IPS-18c (cell line): Measurements from ENCODE around the gene SCAMP1.
"Not testable (repeated sequence)": the region's sequence is repeated elsewhere in the genome, so short reads cannot be mapped to it uniquely, and the experiment has no call there.

Experiments used
- H3K4me3 ChIP-seq: 2 replicates; pipeline ENCODE4 v1.7.0; 2013; ENCODE audit warnings: low read depth, mild to moderate bottlenecking, low read length, moderate library complexity; ENCODE audit not compliant: insufficient read depth
- H3K9me3 ChIP-seq: one replicate; pipeline ENCODE4 v1.6.1; 2013; ENCODE audit warnings: mild to moderate bottlenecking, low read length, moderate library complexity; ENCODE audit not compliant: control insufficient read depth, insufficient read depth

Gene SCAMP1

DNA sequence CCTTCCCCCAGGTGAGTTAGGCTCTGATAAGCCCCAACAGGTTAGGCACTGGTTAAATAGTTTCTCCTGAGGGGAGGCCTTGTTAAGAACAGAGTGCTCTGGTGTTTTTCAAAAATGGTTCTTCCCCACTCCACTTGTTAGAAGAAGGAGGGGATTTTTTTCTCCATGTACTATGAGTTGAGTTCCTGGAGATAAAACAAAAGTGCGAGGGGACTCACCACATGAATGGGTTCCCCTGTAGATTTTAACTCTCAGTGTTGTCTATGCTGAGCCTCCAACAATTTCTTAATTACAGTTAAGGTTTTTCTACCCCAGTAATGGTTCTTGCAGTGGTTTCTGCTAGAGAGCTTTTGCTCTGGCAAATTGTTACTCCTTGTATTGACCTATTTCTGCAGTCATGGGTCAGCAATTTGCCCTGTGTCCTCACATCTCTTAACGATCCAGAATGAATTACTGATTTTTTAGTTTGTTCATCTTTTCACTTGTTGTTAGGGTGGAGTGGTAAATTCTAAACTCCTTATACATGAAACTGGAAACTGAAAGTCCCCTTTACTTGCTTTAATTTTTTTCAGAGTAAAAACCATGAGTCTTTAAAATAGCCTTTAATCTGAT lies 44.4 kb downstream of the SCAMP1 start:
- H3K9me3 ChIP-seq = no peaks in the 10 kb centered on the region
- no peak overlapping the region for H3K4me3 ChIP-seq

DNA sequence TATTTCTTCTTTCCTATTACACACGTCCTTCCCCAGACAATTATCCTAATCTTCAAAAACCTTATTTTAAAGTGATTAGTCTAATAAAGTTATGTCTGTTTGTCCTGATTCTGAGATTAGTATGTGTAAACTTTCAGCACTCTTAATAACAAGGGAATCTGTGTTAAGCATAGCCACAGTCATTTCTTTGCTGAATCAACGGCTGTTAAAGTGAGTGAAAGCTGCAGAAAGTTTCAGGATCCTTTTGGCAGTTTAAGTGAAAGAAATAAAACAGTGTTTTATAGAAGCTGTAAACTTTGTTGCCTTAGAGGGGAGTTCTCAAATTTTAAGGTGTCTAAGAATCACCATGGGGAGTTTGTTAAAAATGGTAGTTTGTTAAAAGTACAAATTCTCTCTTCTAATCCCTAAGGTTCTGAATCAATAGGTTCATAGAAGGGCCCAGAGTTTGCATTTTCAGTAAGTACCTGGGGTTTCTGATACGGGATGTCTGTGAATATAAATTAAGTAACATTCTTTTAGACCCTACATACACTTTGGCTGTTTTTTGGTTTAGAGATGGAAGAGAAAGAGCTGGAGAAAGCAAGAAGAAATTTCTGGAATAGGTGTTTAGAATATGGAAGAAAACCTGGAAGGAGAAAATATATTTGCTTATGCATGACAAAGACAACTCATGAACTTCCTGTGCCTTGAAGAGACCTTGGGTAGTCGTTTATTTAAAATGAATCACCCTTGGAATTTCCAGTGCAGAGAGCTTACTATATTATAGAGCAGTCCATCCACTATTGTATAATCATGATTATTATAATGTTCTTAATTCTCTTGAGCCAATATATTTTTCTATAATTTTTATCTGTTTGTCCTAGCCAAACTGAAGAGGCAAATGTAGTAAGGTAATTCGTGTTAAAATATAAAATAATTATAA lies 45.7 kb downstream of the SCAMP1 start:
- H3K9me3 ChIP-seq = no peaks in the 10 kb centered on the region
- H3K4me3 ChIP-seq = no peak overlapping the region

DNA sequence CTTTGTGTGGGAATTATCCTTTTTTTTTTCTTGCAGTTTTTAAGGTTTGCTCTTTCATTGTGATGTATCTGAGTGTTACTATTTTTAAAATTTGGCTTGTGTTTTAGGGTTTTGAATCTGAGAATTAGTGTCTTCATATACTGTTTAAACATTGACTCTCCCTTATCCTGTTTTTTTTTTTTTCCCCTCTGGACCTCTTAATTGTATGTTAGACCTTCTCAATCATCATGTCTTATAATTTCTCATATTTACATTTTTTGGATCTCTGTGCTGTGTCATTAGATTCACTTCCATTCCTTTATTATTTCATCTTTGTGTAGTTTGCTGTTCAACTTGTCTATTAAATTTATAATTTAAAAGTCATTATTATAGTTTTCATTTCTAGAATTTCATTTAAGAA lies 47.0 kb downstream of the SCAMP1 start:
- no peak overlapping the region for H3K4me3 ChIP-seq
- H3K9me3 ChIP-seq = no peaks in the 10 kb centered on the region

DNA sequence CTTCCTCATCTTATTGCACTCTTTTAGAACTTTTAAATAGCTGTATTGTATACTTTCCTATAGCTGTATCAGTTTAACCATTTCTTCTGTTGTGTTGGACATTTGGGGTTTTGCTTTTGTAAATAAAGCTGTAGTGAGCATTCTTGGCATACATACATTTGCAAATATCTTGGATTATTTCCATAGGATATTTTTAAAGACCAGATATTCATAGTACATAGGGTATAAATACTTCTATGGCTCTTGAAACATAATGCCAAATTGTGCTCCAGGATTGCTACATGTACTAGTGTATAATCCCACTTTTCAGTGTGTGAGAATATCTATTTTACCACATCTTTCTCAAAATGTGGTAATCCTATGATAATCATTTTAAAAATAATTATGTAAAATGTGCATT lies 51.2 kb downstream of the SCAMP1 start:
- Histone ChIP-seq H3K4me3 (no peak overlapping the region), H3K9me3 (no peaks in the 10 kb centered on the region)

DNA sequence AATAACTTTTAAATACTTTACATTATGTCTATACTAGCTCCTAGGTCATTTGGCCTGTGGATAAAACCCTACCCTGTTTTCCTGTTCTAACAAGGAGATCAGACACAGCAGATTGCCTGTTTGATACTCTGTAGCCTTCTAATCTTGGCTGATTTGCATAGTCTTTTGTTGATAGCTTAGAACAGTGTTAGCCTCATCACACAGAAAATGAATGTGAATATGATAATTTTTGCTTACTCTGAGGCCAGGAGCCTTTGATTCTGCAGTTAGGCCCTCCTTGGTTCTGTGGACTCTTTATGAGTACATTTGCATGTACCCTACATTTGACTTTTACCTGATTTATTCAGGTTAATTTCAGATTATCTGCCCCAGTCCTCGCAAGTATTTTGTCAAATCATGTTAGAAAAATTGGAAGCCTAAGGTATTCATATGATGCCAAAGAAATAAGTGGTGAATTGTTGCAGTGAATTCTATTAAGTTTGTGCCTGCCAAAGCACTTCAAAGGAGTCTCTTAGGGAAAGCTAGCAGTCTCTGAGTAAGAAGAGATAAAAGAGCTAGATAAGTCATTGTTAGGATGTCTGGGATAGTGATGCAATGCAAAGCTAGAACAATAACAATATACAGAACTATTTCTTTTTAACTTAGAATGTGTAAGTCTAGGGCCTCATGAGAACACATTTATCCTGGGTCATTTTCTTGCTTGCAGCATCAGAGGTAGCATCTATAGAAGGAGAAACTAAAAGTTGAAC lies 56.4 kb downstream of the SCAMP1 start:
- Histone ChIP-seq H3K9me3 (no peaks in the 10 kb centered on the region), H3K4me3 (no peak overlapping the region)

DNA sequence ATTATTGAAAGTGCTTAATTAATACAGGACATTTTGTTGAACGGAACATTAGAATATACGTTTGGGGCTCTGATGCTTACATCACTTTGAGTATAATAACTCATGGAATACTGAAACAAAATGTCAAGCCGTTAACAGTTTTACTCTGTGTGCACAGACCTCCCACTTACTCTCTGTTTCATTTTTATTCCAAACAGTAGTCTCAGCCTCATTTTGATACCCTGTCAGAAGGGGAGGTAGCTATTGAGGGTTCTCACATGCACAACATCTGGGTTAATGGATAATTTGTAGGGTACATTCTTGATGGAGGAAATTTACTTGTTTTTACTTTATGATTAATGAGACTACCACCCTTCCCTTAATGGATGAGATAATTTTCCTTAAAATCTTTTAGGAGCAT lies 59.0 kb downstream of the SCAMP1 start:
- no peaks in the 10 kb centered on the region for H3K9me3 ChIP-seq
- no peak overlapping the region for H3K4me3 ChIP-seq

DNA sequence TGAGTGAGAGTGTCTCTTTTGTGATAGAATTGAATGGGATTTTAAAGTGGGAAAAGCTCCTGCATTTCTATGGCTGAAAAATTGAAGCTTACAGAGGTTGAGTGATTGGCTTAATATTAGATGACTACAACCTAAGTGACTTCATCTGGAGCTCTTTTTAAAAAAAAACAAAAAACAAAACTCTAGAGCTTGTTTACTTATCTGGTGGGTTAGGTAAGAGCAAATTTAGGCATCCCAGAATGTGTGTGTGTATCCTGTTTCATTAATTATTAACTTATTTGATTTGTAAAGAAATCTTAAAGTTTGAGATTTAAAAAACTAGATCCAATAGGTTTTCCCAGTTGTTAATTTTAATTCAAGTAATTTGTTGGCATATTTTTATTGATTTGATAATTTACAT lies 60.1 kb downstream of the SCAMP1 start:
- Histone ChIP-seq H3K9me3 (no peaks in the 10 kb centered on the region), H3K4me3 (no peak overlapping the region)

DNA sequence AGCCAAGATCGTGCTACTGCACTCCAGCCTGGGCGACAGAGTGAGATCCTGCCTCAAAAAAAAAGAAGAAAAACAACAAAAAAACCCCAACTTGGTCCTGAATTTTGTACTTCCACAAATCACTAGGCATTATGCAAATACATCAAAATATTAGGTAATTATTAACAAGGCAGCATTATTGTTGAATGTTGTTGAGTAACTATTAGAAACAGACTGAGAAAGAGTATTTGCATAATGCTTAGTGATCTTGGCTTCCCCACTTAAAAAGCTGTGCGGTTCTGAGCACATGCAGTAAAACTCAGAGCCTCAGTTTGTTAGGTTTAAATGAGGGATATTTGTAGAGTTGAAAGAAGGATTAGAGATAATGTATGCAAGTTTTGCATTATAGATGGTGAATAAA lies 64.2 kb downstream of the SCAMP1 start:
- no peak overlapping the region for H3K4me3 ChIP-seq
- no peaks in the 10 kb centered on the region for H3K9me3 ChIP-seq

DNA sequence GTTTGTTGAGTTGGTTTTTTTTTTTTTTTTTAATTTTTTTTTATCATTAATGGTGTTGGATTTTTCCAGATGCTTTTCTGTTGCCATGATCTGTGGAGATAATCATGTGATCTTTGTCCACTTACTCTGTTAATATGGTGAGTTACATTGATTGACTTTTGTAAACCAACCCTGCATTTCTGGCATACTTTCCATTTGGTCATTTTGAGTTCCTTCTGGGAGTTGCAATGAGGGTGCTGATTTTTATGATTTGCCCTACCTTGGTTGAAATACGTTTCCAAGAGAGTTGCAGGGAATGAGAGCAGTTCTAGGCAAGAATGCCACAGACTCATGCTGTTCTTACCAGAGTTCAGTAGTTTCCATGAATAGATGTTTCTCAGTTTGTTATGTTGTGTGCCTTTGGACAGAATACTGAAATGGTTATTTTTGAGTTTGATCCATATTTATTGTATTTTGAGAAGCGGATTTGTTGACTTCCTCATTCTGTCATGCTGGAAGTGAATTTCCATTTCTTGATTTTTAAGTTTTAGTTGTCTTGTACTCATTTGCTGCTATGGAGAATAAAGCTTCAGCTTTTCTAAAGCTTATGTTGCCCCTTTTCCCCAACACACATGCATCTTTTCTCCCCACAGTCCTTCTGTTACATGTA lies 69.0 kb downstream of the SCAMP1 start:
- Histone ChIP-seq H3K9me3 (no peaks in the 10 kb centered on the region), H3K4me3 (no peak overlapping the region)

DNA sequence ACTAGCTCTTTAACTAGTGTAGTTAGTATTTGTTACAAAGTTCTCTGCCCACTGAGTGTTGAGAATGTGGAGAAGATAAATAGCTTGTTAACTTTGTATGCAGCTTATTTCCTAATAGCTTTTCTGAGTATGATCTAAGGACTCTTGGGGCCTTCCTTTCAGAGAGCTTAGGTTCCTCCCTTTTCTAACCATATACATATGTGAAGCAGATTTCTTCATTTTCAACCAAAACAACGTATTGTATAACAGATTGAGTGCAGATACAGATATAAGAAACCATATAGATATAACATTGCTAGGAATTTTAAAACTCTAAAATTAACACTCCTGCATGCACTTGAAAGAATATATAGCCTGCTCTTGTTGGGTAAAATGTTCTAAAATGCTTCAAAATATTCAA lies 70.4 kb downstream of the SCAMP1 start:
- H3K9me3 ChIP-seq = no peaks in the 10 kb centered on the region
- H3K4me3 ChIP-seq = no peak overlapping the region

DNA sequence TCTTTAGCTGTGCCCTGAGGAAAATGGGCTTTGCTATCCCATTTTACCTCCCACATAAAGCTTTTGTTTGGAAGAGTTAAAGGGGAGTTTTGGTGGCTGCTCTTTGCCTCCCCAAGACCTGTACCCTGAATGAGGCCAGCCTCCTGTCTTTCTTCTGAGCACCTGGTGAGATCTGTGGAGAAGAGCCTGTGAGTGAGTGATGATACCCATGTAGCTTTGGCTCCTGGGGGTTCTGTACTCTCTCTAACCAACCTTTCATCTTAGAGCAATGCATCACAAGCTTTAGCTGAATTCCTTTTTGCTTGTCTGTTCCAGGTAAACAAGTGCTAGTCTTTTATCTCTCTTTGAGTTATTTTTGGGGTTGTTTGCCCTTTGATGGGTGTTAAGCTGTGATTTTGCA lies 73.6 kb downstream of the SCAMP1 start:
- Histone ChIP-seq H3K9me3 (no peaks in the 10 kb centered on the region), H3K4me3 (no peak overlapping the region)

DNA sequence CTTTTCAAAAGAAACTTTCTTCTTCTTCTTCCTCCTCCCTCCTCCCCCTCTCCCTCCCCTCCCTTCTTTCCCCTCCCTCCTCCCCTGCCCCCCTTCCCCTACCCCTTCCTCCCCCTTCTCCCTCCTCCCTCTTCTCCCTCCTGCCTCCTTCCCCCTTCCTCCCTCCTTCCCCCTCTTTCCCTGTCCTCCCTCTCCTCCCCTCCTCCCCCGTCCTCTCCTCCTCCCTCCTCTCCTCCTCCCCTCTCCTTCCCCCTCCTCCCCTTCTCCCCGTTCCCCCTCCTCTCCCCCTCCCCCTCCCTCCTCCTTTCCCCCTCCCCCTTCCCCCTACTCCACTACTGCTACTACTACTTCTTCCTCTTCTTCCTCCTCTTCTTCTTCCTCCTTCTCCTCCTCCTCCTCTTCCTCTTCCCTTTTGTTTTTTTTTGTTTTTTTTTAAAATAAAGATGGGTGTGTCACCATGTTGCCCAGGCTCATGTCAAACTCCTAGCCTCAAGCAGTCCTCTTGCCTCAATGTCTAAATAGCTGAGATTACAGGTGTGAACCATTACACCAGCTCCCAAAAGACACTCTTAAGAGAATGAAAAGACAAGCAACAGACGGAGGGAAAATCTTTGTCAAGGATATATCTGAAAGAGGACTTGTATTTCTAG lies 87.5 kb downstream of the SCAMP1 start:
- Histone ChIP-seq H3K4me3 (no peak overlapping the region), H3K9me3 (no peaks in the 10 kb centered on the region)

DNA sequence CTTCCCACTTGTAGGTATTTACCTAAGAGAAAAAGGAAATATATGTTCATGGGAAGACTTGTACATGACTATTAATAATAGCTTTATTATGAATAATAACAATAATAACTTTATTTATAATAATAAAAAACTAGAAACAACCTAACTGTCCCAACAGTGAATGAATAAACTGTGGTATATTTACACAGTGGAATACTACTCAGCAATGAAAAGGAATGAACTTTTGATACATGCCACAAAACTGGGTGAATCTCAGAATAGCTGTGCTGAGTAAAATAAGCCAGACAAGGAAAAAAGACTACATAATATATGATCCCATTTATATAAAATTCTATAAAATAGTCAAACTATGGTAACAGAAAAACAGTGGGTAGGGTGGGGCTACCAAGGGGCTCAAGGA lies 88.7 kb downstream of the SCAMP1 start:
- Histone ChIP-seq H3K4me3 (no peak overlapping the region), H3K9me3 (no peaks in the 10 kb centered on the region)

DNA sequence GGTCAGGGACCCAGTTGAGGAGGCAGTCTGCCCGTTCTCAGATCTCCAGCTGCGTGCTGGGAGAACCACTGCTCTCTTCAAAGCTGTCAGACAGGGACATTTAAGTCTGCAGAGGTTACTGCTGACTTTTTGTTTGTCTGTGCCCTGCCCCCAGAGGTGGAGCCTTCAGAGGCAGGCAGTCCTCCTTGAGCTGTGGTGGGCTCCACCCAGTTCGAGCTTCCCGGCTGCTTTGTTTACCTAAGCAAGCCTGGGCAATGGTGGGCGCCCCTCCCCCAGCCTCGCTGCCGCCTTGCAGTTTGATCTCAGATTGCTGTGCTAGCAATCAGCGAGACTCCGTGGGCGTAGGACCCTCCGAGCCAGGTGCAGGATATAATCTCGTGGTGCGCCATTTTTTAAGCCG lies 97.1 kb downstream of the SCAMP1 start:
- H3K9me3 ChIP-seq, H3K4me3 ChIP-seq: not testable (repeated sequence)

DNA sequence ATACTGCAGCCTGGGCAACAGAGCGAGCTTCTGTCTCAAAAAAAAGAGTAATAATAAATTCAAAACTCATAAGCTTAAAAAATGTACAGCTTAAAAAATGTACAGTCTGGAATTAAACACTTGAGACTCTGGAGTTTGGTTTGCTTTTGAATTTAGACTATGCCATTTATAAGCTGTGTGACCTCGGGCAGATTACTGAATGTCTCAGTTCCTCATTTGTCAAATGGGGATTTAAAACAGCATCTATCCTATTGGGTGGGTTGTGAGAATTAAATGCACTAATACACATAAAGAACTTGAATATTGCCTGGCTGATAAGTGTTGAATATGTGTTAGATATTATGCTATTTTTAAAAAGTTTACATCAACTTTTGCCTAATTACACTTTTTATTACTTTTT lies 98.4 kb downstream of the SCAMP1 start:
- Histone ChIP-seq H3K9me3 (no peaks in the 10 kb centered on the region), H3K4me3 (no peak overlapping the region)

DNA sequence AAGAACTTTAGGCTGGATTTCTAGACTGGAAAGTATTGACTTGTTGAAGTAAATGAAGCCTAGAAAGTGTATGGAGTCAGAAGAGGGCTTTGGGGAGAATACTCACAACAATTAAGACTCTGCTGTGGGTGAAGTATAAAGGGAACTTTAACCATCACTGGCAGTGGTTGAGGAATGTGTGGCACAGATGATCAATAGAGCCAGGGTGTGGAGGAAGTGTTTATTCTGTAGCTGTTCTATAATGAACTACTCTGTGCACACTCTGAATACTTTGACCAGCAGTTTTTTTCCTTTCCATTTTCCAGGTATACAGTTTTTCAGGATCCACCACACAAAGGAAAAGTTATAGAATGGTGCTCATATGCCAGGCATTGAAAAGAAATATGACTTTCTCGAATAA lies 106.7 kb downstream of the SCAMP1 start:
- Histone ChIP-seq H3K4me3 (no peak overlapping the region), H3K9me3 (no peaks in the 10 kb centered on the region)

DNA sequence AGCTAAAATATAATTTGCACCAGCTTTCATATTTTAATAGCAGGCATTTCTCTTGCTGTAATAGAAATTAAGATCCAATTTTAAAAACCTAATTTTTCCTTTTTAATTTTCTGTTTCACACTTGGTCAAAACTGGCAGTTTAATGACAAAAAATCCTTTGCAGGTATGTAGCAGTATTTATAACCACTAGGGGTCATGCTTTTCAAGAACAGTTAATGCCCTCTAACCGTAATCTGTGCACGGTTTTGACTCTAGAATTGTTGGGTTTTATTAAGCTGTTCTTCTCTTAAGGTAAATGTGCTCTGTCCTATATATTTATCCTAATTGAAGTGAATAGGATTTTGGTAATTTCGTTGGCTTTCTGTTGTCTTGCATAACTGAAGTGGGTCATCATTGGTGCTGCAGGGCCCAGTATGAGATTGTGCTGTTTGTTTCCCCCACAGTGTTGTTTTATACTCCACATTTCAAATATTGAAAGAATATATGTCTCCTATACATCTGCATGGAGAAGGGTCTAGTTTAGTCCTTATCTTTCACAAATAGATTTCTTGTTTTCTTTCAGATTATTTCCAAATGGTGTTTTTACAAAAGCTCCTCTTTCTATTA lies 107.4 kb downstream of the SCAMP1 start:
- Histone ChIP-seq H3K4me3 (no peak overlapping the region), H3K9me3 (no peaks in the 10 kb centered on the region)
